ENCODE results near the gene PAQR8.
A peak's percentile ranks its signal among the peaks of the same experiment; 100 is the strongest.

Gene PAQR8

GRCh38 chr6:52399511-52400312, 37.8 kb downstream of the PAQR8 start:
- Histone ChIP-seq H4K20me1 (ENCODE audit: insufficient read depth, low read length) (peaks cover 6% of the 10 kb centered on the region; the same call in 1 of the 2 replicates), H3K79me2 (ENCODE audit: low read length) (no peaks in the 10 kb centered on the region), H3K9me3 (ENCODE audit: insufficient read depth, low read length) (no peaks in the 10 kb centered on the region), H3K4me2 (ENCODE audit: low read length) (0 out of 2 replicates have a peak overlapping the region, but pooled peaks have one; percentile 2), H3K36me3 (replicated peaks; ENCODE audit: low read depth, low read length) (peaks cover 23% of the 10 kb centered on the region), H2AFZ (ENCODE audit: low read depth, low read length) (no peak overlapping the region), H3K4me3 (ENCODE audit: low read length) (no peak overlapping the region), H3K27ac (ENCODE audit: low read length) (no peak overlapping the region), H3K9ac (ENCODE audit: low read length) (no peak overlapping the region), H3K4me1 (ENCODE audit: low read length) (peaks cover 36% of the 10 kb centered on the region), H3K27me3 (ENCODE audit: low read depth, low read length) (0 out of 2 replicates have a peak, but pooled peaks cover 4% of the 10 kb centered on the region)
- no peak for TF ChIP-seq EZH2phosphoT487 (IDR thresholded peaks at IDR 0.05; ENCODE audit: low read depth)
- TF ChIP-seq, protein P1, sequence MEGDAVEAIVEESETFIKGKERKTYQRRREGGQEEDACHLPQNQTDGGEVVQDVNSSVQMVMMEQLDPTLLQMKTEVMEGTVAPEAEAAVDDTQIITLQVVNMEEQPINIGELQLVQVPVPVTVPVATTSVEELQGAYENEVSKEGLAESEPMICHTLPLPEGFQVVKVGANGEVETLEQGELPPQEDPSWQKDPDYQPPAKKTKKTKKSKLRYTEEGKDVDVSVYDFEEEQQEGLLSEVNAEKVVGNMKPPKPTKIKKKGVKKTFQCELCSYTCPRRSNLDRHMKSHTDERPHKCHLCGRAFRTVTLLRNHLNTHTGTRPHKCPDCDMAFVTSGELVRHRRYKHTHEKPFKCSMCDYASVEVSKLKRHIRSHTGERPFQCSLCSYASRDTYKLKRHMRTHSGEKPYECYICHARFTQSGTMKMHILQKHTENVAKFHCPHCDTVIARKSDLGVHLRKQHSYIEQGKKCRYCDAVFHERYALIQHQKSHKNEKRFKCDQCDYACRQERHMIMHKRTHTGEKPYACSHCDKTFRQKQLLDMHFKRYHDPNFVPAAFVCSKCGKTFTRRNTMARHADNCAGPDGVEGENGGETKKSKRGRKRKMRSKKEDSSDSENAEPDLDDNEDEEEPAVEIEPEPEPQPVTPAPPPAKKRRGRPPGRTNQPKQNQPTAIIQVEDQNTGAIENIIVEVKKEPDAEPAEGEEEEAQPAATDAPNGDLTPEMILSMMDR (IDR thresholded peaks at IDR 0.05; ENCODE audit: low read depth, low read length) = peak; percentile 98

GRCh38 chr6:52400313-52401041, 38.5 kb downstream of the PAQR8 start:
- H4K20me1 ChIP-seq (ENCODE audit: insufficient read depth, low read length) = peaks cover 6% of the 10 kb centered on the region; the same call in 1 of the 2 replicates
- H2AFZ ChIP-seq (ENCODE audit: low read depth, low read length) = no peak overlapping the region
- H3K27ac ChIP-seq (ENCODE audit: low read length) = no peak overlapping the region
- 0 out of 2 replicates have a peak, but pooled peaks cover 4% of the 10 kb centered on the region for H3K27me3 ChIP-seq (ENCODE audit: low read depth, low read length)
- H3K36me3 ChIP-seq (replicated peaks; ENCODE audit: low read depth, low read length) = peaks cover 30% of the 10 kb centered on the region
- no peak for TF ChIP-seq EZH2phosphoT487 (IDR thresholded peaks at IDR 0.05; ENCODE audit: low read depth)
- TF ChIP-seq, protein P1 (IDR thresholded peaks at IDR 0.05; ENCODE audit: low read depth, low read length) = no peak
- no peaks in the 10 kb centered on the region for H3K9me3 ChIP-seq (ENCODE audit: insufficient read depth, low read length)
- no peak overlapping the region for H3K4me2 ChIP-seq (ENCODE audit: low read length)
- peaks cover 34% of the 10 kb centered on the region for H3K4me1 ChIP-seq (ENCODE audit: low read length)
- H3K9ac ChIP-seq (ENCODE audit: low read length) = no peak overlapping the region
- no peaks in the 10 kb centered on the region for H3K79me2 ChIP-seq (ENCODE audit: low read length)
- H3K4me3 ChIP-seq (ENCODE audit: low read length) = no peak overlapping the region

- no peaks in the 10 kb centered on the region for H3K27me3 ChIP-seq (ENCODE audit: low read depth, low read length)
- no peak overlapping the region for H3K27ac ChIP-seq (ENCODE audit: low read length)
- peaks cover 15% of the 10 kb centered on the region for H3K4me1 ChIP-seq (ENCODE audit: low read length)
- H2AFZ ChIP-seq (ENCODE audit: low read depth, low read length) = no peak overlapping the region
- H3K4me3 ChIP-seq (ENCODE audit: low read length) = no peak overlapping the region
- no peaks in the 10 kb centered on the region for H3K79me2 ChIP-seq (ENCODE audit: low read length)
- H3K36me3 ChIP-seq (replicated peaks; ENCODE audit: low read depth, low read length) = peaks cover 25% of the 10 kb centered on the region
- H3K9me3 ChIP-seq (ENCODE audit: insufficient read depth, low read length) = no peaks in the 10 kb centered on the region
- TF ChIP-seq, protein P1 (IDR thresholded peaks at IDR 0.05; ENCODE audit: low read depth, low read length) = no peak
- TF ChIP-seq EZH2phosphoT487 (IDR thresholded peaks at IDR 0.05; ENCODE audit: low read depth) = no peak
- H3K9ac ChIP-seq (ENCODE audit: low read length) = no peak overlapping the region
- peaks cover 3% of the 10 kb centered on the region; the same call in 1 of the 2 replicates for H4K20me1 ChIP-seq (ENCODE audit: insufficient read depth, low read length)
- no peak overlapping the region for H3K4me2 ChIP-seq (ENCODE audit: low read length)
Measured at GRCh38 chr6:52403086-52403485, 41.1 kb downstream of the PAQR8 start.

- TF ChIP-seq, protein P1 (IDR thresholded peaks at IDR 0.05; ENCODE audit: low read depth, low read length) = no peak
- no peaks in the 10 kb centered on the region for H3K79me2 ChIP-seq (ENCODE audit: low read length)
Measured at GRCh38 chr6:52403627-52404026, 41.7 kb downstream of the PAQR8 start.

More at GRCh38 chr6:52403627-52404026, 41.7 kb downstream of the PAQR8 start:
- no peak overlapping the region for H3K4me2 ChIP-seq (ENCODE audit: low read length)
- H3K36me3 ChIP-seq (replicated peaks; ENCODE audit: low read depth, low read length) = peaks cover 25% of the 10 kb centered on the region
- no peaks in the 10 kb centered on the region for H3K27me3 ChIP-seq (ENCODE audit: low read depth, low read length)
- no peak overlapping the region for H3K4me3 ChIP-seq (ENCODE audit: low read length)
- no peaks in the 10 kb centered on the region for H3K9me3 ChIP-seq (ENCODE audit: insufficient read depth, low read length)
- H3K27ac ChIP-seq (ENCODE audit: low read length) = no peak overlapping the region
- peaks cover 3% of the 10 kb centered on the region; the same call in 1 of the 2 replicates for H4K20me1 ChIP-seq (ENCODE audit: insufficient read depth, low read length)
- H3K9ac ChIP-seq (ENCODE audit: low read length) = no peak overlapping the region
- peaks cover 14% of the 10 kb centered on the region for H3K4me1 ChIP-seq (ENCODE audit: low read length)
- H2AFZ ChIP-seq (ENCODE audit: low read depth, low read length) = no peak overlapping the region
